ENCODE measurements around the gene USP34.

The USP34 gene

GRCh38 chr2:61328707-61329251 lies 142.1 kb downstream of the USP34 start:
- Histone ChIP-seq H3K36me3 (ENCODE audit: control insufficient read depth, insufficient read depth, low read length) (no peaks in the 10 kb centered on the region), H3K4me1 (ENCODE audit: control insufficient read depth, insufficient read depth, low read length) (no peaks in the 10 kb centered on the region)
- 94 to 95% methylated on average over 11 of the region's 11 CpGs for WGBS, 2 experiments

GRCh38 chr2:61327173-61327572 lies 143.7 kb downstream of the USP34 start:
- Histone ChIP-seq H3K27ac (ENCODE audit: insufficient read depth, low read depth, low read length, poor library complexity, severe bottlenecking) (no peak overlapping the region), H3K36me3 (ENCODE audit: control insufficient read depth, insufficient read depth, low read length) (no peaks in the 10 kb centered on the region), H3K27me3 (ENCODE audit: control insufficient read depth, insufficient read depth, low read length, poor library complexity, severe bottlenecking) (no peaks in the 10 kb centered on the region), H3K4me1 (ENCODE audit: control insufficient read depth, insufficient read depth, low read length) (no peaks in the 10 kb centered on the region), H3K4me3 (ENCODE audit: insufficient read depth, low read depth, low read length) (no peak overlapping the region), H3K9me3 (ENCODE audit: control insufficient read depth, low read length) (no peaks in the 10 kb centered on the region)
- 95 to 96% methylated on average over 2 to 3 of the region's 3 CpGs for WGBS, 2 experiments

More at GRCh38 chr2:61328707-61329251, 142.1 kb downstream of the USP34 start:
- H3K27me3 ChIP-seq (ENCODE audit: control insufficient read depth, insufficient read depth, low read length, poor library complexity, severe bottlenecking): no peaks in the 10 kb centered on the region
- no peak overlapping the region for H3K4me3 ChIP-seq (ENCODE audit: insufficient read depth, low read depth, low read length)
- H3K27ac ChIP-seq (ENCODE audit: insufficient read depth, low read depth, low read length, poor library complexity, severe bottlenecking): no peak overlapping the region
- H3K9me3 ChIP-seq (ENCODE audit: control insufficient read depth, low read length): no peaks in the 10 kb centered on the region

GRCh38 chr2:61326423-61326822 lies 144.5 kb downstream of the USP34 start:
- WGBS, 2 experiments: 67 to 82% methylated on average over 3 of the region's 3 CpGs
- Histone ChIP-seq H3K36me3 (ENCODE audit: control insufficient read depth, insufficient read depth, low read length) (no peaks in the 10 kb centered on the region), H3K9me3 (ENCODE audit: control insufficient read depth, low read length) (no peaks in the 10 kb centered on the region), H3K27me3 (ENCODE audit: control insufficient read depth, insufficient read depth, low read length, poor library complexity, severe bottlenecking) (no peaks in the 10 kb centered on the region), H3K27ac (ENCODE audit: insufficient read depth, low read depth, low read length, poor library complexity, severe bottlenecking) (no peak overlapping the region), H3K4me1 (ENCODE audit: control insufficient read depth, insufficient read depth, low read length) (no peaks in the 10 kb centered on the region), H3K4me3 (ENCODE audit: insufficient read depth, low read depth, low read length) (no peak overlapping the region)

GRCh38 chr2:61320181-61320580 lies 150.7 kb downstream of the USP34 start:
- no peak overlapping the region for H3K4me3 ChIP-seq (ENCODE audit: insufficient read depth, low read depth, low read length)
- H3K36me3 ChIP-seq (ENCODE audit: control insufficient read depth, insufficient read depth, low read length): no peaks in the 10 kb centered on the region
- no peak overlapping the region for H3K27ac ChIP-seq (ENCODE audit: insufficient read depth, low read depth, low read length, poor library complexity, severe bottlenecking)
- H3K9me3 ChIP-seq (ENCODE audit: control insufficient read depth, low read length): no peaks in the 10 kb centered on the region
- WGBS, 2 experiments: 92 to 98% methylated on average over 2 of the region's 3 CpGs
- H3K27me3 ChIP-seq (ENCODE audit: control insufficient read depth, insufficient read depth, low read length, poor library complexity, severe bottlenecking): no peaks in the 10 kb centered on the region
- H3K4me1 ChIP-seq (ENCODE audit: control insufficient read depth, insufficient read depth, low read length): no peaks in the 10 kb centered on the region

GRCh38 chr2:61318553-61318952 lies 152.3 kb downstream of the USP34 start:
- 100% methylated on average over 1 of the region's 1 CpG; no CpG with 5 or more reads in 1 of the 2 experiments for WGBS, 2 experiments
- Histone ChIP-seq H3K36me3 (ENCODE audit: control insufficient read depth, insufficient read depth, low read length) (no peaks in the 10 kb centered on the region), H3K4me3 (ENCODE audit: insufficient read depth, low read depth, low read length) (no peak overlapping the region), H3K4me1 (ENCODE audit: control insufficient read depth, insufficient read depth, low read length) (no peaks in the 10 kb centered on the region), H3K27ac (ENCODE audit: insufficient read depth, low read depth, low read length, poor library complexity, severe bottlenecking) (no peak overlapping the region), H3K9me3 (ENCODE audit: control insufficient read depth, low read length) (no peaks in the 10 kb centered on the region), H3K27me3 (ENCODE audit: control insufficient read depth, insufficient read depth, low read length, poor library complexity, severe bottlenecking) (no peaks in the 10 kb centered on the region)

- no peaks in the 10 kb centered on the region for H3K4me1 ChIP-seq (ENCODE audit: control insufficient read depth, insufficient read depth, low read length)
- H3K27me3 ChIP-seq (ENCODE audit: control insufficient read depth, insufficient read depth, low read length, poor library complexity, severe bottlenecking): no peaks in the 10 kb centered on the region
- H3K4me3 ChIP-seq (ENCODE audit: insufficient read depth, low read depth, low read length): no peak overlapping the region
- no peaks in the 10 kb centered on the region for H3K9me3 ChIP-seq (ENCODE audit: control insufficient read depth, low read length)
- H3K27ac ChIP-seq (ENCODE audit: insufficient read depth, low read depth, low read length, poor library complexity, severe bottlenecking): no peak overlapping the region
- peaks cover 5% of the 10 kb centered on the region for H3K36me3 ChIP-seq (ENCODE audit: control insufficient read depth, insufficient read depth, low read length)
- WGBS, 2 experiments: 88 to 95% methylated on average over 3 of the region's 3 CpGs
Observed at GRCh38 chr2:61295981-61296380, 174.9 kb downstream of the USP34 start.

- H3K9me3 ChIP-seq (ENCODE audit: control insufficient read depth, low read length): no peaks in the 10 kb centered on the region
- H3K36me3 ChIP-seq (ENCODE audit: control insufficient read depth, insufficient read depth, low read length): peaks cover 5% of the 10 kb centered on the region
- H3K27ac ChIP-seq (ENCODE audit: insufficient read depth, low read depth, low read length, poor library complexity, severe bottlenecking): no peak overlapping the region
- H3K27me3 ChIP-seq (ENCODE audit: control insufficient read depth, insufficient read depth, low read length, poor library complexity, severe bottlenecking): no peaks in the 10 kb centered on the region
- 95 to 98% methylated on average over 5 of the region's 5 CpGs for WGBS, 2 experiments
- H3K4me3 ChIP-seq (ENCODE audit: insufficient read depth, low read depth, low read length): no peak overlapping the region
- H3K4me1 ChIP-seq (ENCODE audit: control insufficient read depth, insufficient read depth, low read length): no peaks in the 10 kb centered on the region
Observed at GRCh38 chr2:61291851-61292575, 178.9 kb downstream of the USP34 start.

GRCh38 chr2:61288070-61288841 lies 182.6 kb downstream of the USP34 start:
- Histone ChIP-seq H3K4me3 (ENCODE audit: insufficient read depth, low read depth, low read length) (no peak overlapping the region), H3K36me3 (ENCODE audit: control insufficient read depth, insufficient read depth, low read length) (peaks cover 5% of the 10 kb centered on the region), H3K27me3 (ENCODE audit: control insufficient read depth, insufficient read depth, low read length, poor library complexity, severe bottlenecking) (no peaks in the 10 kb centered on the region), H3K9me3 (ENCODE audit: control insufficient read depth, low read length) (no peaks in the 10 kb centered on the region), H3K27ac (ENCODE audit: insufficient read depth, low read depth, low read length, poor library complexity, severe bottlenecking) (no peak overlapping the region), H3K4me1 (ENCODE audit: control insufficient read depth, insufficient read depth, low read length) (no peaks in the 10 kb centered on the region)
- WGBS, 2 experiments: 94% methylated on average over 8 of the region's 8 CpGs

- 95 to 97% methylated on average over 4 of the region's 4 CpGs for WGBS, 2 experiments
- Histone ChIP-seq H3K27me3 (ENCODE audit: control insufficient read depth, insufficient read depth, low read length, poor library complexity, severe bottlenecking) (no peaks in the 10 kb centered on the region), H3K4me1 (ENCODE audit: control insufficient read depth, insufficient read depth, low read length) (no peaks in the 10 kb centered on the region), H3K27ac (ENCODE audit: insufficient read depth, low read depth, low read length, poor library complexity, severe bottlenecking) (no peak overlapping the region), H3K4me3 (ENCODE audit: insufficient read depth, low read depth, low read length) (no peak overlapping the region), H3K9me3 (ENCODE audit: control insufficient read depth, low read length) (no peaks in the 10 kb centered on the region), H3K36me3 (ENCODE audit: control insufficient read depth, insufficient read depth, low read length) (peaks cover 4% of the 10 kb centered on the region)
Observed at GRCh38 chr2:61287254-61287653, 183.6 kb downstream of the USP34 start.

- peaks cover 7% of the 10 kb centered on the region for H3K36me3 ChIP-seq (ENCODE audit: control insufficient read depth, insufficient read depth, low read length)
- H3K4me1 ChIP-seq (ENCODE audit: control insufficient read depth, insufficient read depth, low read length): no peaks in the 10 kb centered on the region
- no peaks in the 10 kb centered on the region for H3K9me3 ChIP-seq (ENCODE audit: control insufficient read depth, low read length)
- 100% methylated on average over 1 of the region's 1 CpG; no CpG with 5 or more reads in 1 of the 2 experiments for WGBS, 2 experiments
- no peaks in the 10 kb centered on the region for H3K27me3 ChIP-seq (ENCODE audit: control insufficient read depth, insufficient read depth, low read length, poor library complexity, severe bottlenecking)
- no peak overlapping the region for H3K27ac ChIP-seq (ENCODE audit: insufficient read depth, low read depth, low read length, poor library complexity, severe bottlenecking)
- no peak overlapping the region for H3K4me3 ChIP-seq (ENCODE audit: insufficient read depth, low read depth, low read length)
Observed at GRCh38 chr2:61283443-61284160, 187.3 kb downstream of the USP34 start.
